GM12878 (cell line): ENCODE measurements around the gene MBD3. TPM values are rescaled to one million over a fixed set of nuclear protein-coding genes. Genes with fewer than 3 reads are reported as not detected.

ENCODE experiments used
- ATAC-seq: fragments of 200-7000 bp; cut with Tn5 transposase; 3 replicates; pipeline ENCODE4 v1.9.1; 2020; ENCODE audit warnings: mild to moderate bottlenecking, moderate library complexity
- BruUV-seq: library from RNA; stranded (reverse); fragments of 400-500 nt; replicated peaks from 2 replicates; lab custom pipeline; 2021; lab: Mats Ljungman, UMichigan
- CTCF ChIA-PET: fragments of 300-600 bp; sonication (Branson Sonifier 250); formaldehyde crosslinking; extraction: SDS; loops from one replicate; lab custom pipeline; 2021; ENCODE audit warnings: inconsistent platforms; lab: Yijun Ruan, JAX
- POLR2A ChIA-PET: fragments of 350-600 bp; formaldehyde crosslinking; extraction: SDS; loops from one replicate; lab custom pipeline; 2021; ENCODE audit warnings: inconsistent platforms; lab: Charles Lee
- RAD21 ChIA-PET: fragments of 300-600 bp; sonication (Branson Sonifier 250); formaldehyde crosslinking; loops from one replicate; lab custom pipeline; 2023; ENCODE audit warnings: antibody characterized with exemption; ENCODE audit not compliant: unreplicated experiment; lab: Charles Lee
- SMC1A ChIA-PET: fragments of 300-600 bp; sonication (Branson Sonifier 250); formaldehyde crosslinking; loops from one replicate; lab custom pipeline; 2023; ENCODE audit not compliant: unreplicated experiment, uncharacterized antibody; lab: Charles Lee
- DNase-seq: peaks from one replicate; pipeline ENCODE4 v3.0.0-alpha.2; 2011; ENCODE audit warnings: low read depth, low spot score
- FAIRE-seq: peaks from 3 replicates; lab custom pipeline; 2011; peaks lifted over from hg19 to GRCh38; lab: Jason Lieb, UNC
- H2AFZ ChIP-seq: 2 replicates; pipeline ENCODE4 v1.6.0; 2011; ENCODE audit warnings: low read depth, low read length, control low read depth; ENCODE audit not compliant: control insufficient read depth
- H3K27ac ChIP-seq: 2 replicates; pipeline ENCODE4 v1.5.1; 2011; ENCODE audit warnings: control low read depth; ENCODE audit not compliant: control insufficient read depth, insufficient read depth
- H3K27me3 ChIP-seq, 2 experiments: replicated peaks in 1 of 2; 2 replicates each; pipeline versions ENCODE4 v1.6.0 to v1.6.1; 2011; ENCODE audit warnings: low read length in 1 of 2; ENCODE audit not compliant: control insufficient read depth in 2 of 2, insufficient read depth in 2 of 2
- H3K36me3 ChIP-seq, 2 experiments: 2 replicates each; pipeline ENCODE4 v1.5.1; 2011; ENCODE audit warnings: low read length in 1 of 2; ENCODE audit not compliant: control insufficient read depth in 2 of 2, insufficient read depth in 2 of 2
- H3K4me1 ChIP-seq: 2 replicates; pipeline ENCODE4 v1.6.1; 2011; ENCODE audit warnings: mild to moderate bottlenecking, low read length, moderate library complexity, mixed read lengths; ENCODE audit not compliant: control insufficient read depth, insufficient read depth
- H3K4me2 ChIP-seq: 2 replicates; pipeline ENCODE4 v1.6.0; 2011; ENCODE audit warnings: control low read depth; ENCODE audit not compliant: control insufficient read depth, insufficient read depth
- H3K4me3 ChIP-seq: fragments of 200-600 bp; sonication (generic); 2 replicates; pipeline ENCODE4 v1.5.1; 2016
- H3K79me2 ChIP-seq: 2 replicates; pipeline ENCODE4 v1.6.0; 2011; ENCODE audit warnings: low read length; ENCODE audit not compliant: control insufficient read depth, insufficient read depth
- H3K9ac ChIP-seq: 2 replicates; pipeline ENCODE4 v1.8.0; 2011; ENCODE audit warnings: low read length, control low read depth, mixed read lengths; ENCODE audit not compliant: control insufficient read depth, insufficient read depth
- H3K9me3 ChIP-seq: replicated peaks from 3 replicates; pipeline ENCODE4 v1.5.1; 2011; ENCODE audit warnings: mild to moderate bottlenecking, low read length; ENCODE audit not compliant: control insufficient read depth, insufficient read depth
- H4K20me1 ChIP-seq: 2 replicates; pipeline ENCODE4 v1.6.0; 2011; ENCODE audit not compliant: control insufficient read depth, insufficient read depth
- ASH2L ChIP-seq: fragments of 300-600, 200-600 bp; sonication (generic); IDR thresholded peaks from 2 replicates; pipeline ENCODE4 v1.6.1; 2017; ENCODE audit warnings: low read depth, mild to moderate bottlenecking, borderline replicate concordance
- ATF3 ChIP-seq: IDR thresholded peaks from 2 replicates; pipeline ENCODE4 v1.6.1; 2011; ENCODE audit warnings: low read depth, mild to moderate bottlenecking, low read length, moderate library complexity, borderline replicate concordance; ENCODE audit errors: extremely low read depth
- E2F4 ChIP-seq: IDR thresholded peaks from 2 replicates; pipeline ENCODE4 v1.6.1; 2012; ENCODE audit warnings: low read depth, low read length, improper control_type of control experiment
- EED ChIP-seq: sonication (generic); IDR thresholded peaks from 2 replicates; pipeline ENCODE4 v1.6.1; 2016; ENCODE audit warnings: antibody characterized with exemption, low read depth
- EZH2 ChIP-seq: IDR thresholded peaks from 2 replicates; pipeline ENCODE4 v1.6.1; 2012; ENCODE audit warnings: low read depth, mild to moderate bottlenecking, control low read depth, inconsistent platforms, low read length, borderline replicate concordance; ENCODE audit not compliant: control insufficient read depth
- IKZF1 ChIP-seq: fragments of 450-650 bp; conservative IDR thresholded peaks from 2 replicates; pipeline ENCODE4 v1.6.1; 2017; ENCODE audit warnings: antibody characterized with exemption, mild to moderate bottlenecking
- MLLT1 ChIP-seq: fragments of 450-650 bp; IDR thresholded peaks from 2 replicates; pipeline ENCODE4 v1.6.1; 2016; ENCODE audit warnings: mild to moderate bottlenecking
- MXI1 ChIP-seq: fragments of 150-350 bp; IDR thresholded peaks from 2 replicates; pipeline ENCODE4 v1.6.1; 2011; ENCODE audit warnings: low read depth, mild to moderate bottlenecking, inconsistent platforms, low read length, improper control_type of control experiment
- NBN ChIP-seq: fragments of 450-650 bp; IDR thresholded peaks from 2 replicates; pipeline ENCODE4 v1.6.1; 2016
- NRF1 ChIP-seq: conservative IDR thresholded peaks from 2 replicates; pipeline ENCODE4 v1.6.1; 2011; ENCODE audit warnings: mild to moderate bottlenecking, low read depth, low read length, improper control_type of control experiment
- PAX5 ChIP-seq: IDR thresholded peaks from 2 replicates; pipeline ENCODE4 v1.6.1; 2011; ENCODE audit warnings: low read depth, low read length, borderline replicate concordance
- RB1 ChIP-seq: fragments of 450-650 bp; formaldehyde crosslinking; IDR thresholded peaks from 2 replicates; pipeline ENCODE4 v1.6.1; 2017; ENCODE audit warnings: mild to moderate bottlenecking, borderline replicate concordance
- RCOR1 ChIP-seq: conservative IDR thresholded peaks from 2 replicates; pipeline ENCODE4 v1.6.1; 2012; ENCODE audit warnings: low read depth, low read length, improper control_type of control experiment
- RELA ChIP-seq: fragments of 450-650 bp; IDR thresholded peaks from 2 replicates; pipeline ENCODE4 v1.8.0; 2014; ENCODE audit warnings: borderline replicate concordance; ENCODE audit not compliant: partially characterized antibody
- RUNX3 ChIP-seq: IDR thresholded peaks from 2 replicates; pipeline ENCODE4 v1.6.1; 2012; ENCODE audit warnings: low read length, inconsistent platforms
- SUPT20H ChIP-seq: IDR thresholded peaks from 2 replicates; pipeline ENCODE4 v1.6.1; 2011; ENCODE audit warnings: low read depth, mild to moderate bottlenecking, low read length, moderate library complexity, borderline replicate concordance; ENCODE audit not compliant: control insufficient read depth
- TBL1XR1 ChIP-seq: IDR thresholded peaks from 2 replicates; pipeline ENCODE4 v1.6.1; 2012; ENCODE audit warnings: low read depth, low read length, improper control_type of control experiment
- WGBS: methylation state at CpG from one replicate; pipeline ENCODE4 v1.1.6; 2016; ENCODE audit warnings: low lambda C conversion rate; ENCODE audit not compliant: insufficient replicate concordance, insufficient coverage; ENCODE audit errors: missing lambda C conversion rate; 5-methylcytosine and 5-hydroxymethylcytosine counted together
- in situ Hi-C: fragments of 300-500 bp; cut with MboI; formaldehyde crosslinking; loops from 9 replicates; pipeline ENCODE4 v1.14.3; 2018; ENCODE audit warnings: mixed read lengths
- intact Hi-C: fragments of 100-400 bp; cut with micrococcal nuclease; formaldehyde crosslinking; loops from one replicate; pipeline ENCODE4 v1.14.2; 2022; ENCODE audit not compliant: unreplicated experiment
- polyA plus RNA-seq, 11 experiments: library from polyadenylated mRNA; depleted of rRNA in 4 of 11; unstranded in 6 of 11; stranded (reverse) in 5 of 11; fragments of >200 nt; fragmentation: Nextera tagmentation in 4 of 11; fragmentation: Illumina TruSeq in 1 of 11; extraction: Ambion mirVana in 4 of 11; extraction: Trizol in 1 of 11; gene quantifications; 1 replicate in 1 of 11; 2 replicates in 10 of 11; pipeline versions ENCODE4 v1.2.1 to v1.2.3, GENCODE V29; 2011 to 2016; ENCODE audit warnings: inconsistent platforms in 2 of 11, missing spikeins in 2 of 11, low read depth in 1 of 11
- total RNA-seq, 4 experiments: library from RNA; depleted of rRNA in 3 of 4; stranded (reverse); fragments of >200 nt in 3 of 4; fragmentation: Illumina TruSeq in 1 of 4; extraction: Trizol in 1 of 4; gene quantifications; 2 replicates each; pipeline versions ENCODE4 v1.2.1 to v1.2.3, GENCODE V29; 2013 to 2021
- TF ChIP-seq, protein P1 (sequence below): IDR thresholded peaks from 2 replicates; pipeline ENCODE4 v1.6.1; 2011; ENCODE audit warnings: mild to moderate bottlenecking, low read depth, low read length, moderate library complexity; ENCODE audit not compliant: insufficient replicate concordance
- TF ChIP-seq, protein P2 (sequence below): IDR thresholded peaks from 2 replicates; pipeline ENCODE4 v1.6.1; 2012; ENCODE audit warnings: low read length, inconsistent platforms

Gene MBD3
- total and polyA plus RNA-seq, 10 of the 15 experiments (the other 5 are each of a cell fraction or from before 2014, with no cell fraction given): 0.13 to 107 (median 21.9) TPM

DNA sequence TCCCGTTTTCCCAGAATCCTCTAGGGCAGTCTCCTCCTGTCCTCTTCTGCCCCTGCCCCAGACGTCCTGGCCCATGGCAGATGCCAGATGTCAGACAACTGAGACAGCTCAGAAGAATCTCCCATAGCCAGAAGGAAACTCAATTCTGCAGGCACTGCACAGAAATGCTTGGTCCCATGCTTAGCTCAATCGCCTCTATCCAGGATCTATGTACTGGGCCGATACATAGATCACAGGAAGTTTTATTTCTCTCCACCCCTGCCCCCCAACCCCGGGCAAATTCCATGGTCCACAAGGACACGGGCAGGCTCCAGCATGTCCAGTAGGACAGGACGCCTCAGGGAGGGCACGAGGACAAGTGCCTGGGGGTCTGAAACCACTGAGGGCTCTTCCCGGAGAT, 4.8 kb downstream of the MBD3 start (continued):
- TF ChIP-seq NRF1 (no peak), ASH2L (no peak), MXI1 (no peak), SUPT20H (no peak), NBN (no peak), RUNX3 (no peak), E2F4 (no peak), IKZF1 (no peak)
- TF ChIP-seq, protein P1, sequence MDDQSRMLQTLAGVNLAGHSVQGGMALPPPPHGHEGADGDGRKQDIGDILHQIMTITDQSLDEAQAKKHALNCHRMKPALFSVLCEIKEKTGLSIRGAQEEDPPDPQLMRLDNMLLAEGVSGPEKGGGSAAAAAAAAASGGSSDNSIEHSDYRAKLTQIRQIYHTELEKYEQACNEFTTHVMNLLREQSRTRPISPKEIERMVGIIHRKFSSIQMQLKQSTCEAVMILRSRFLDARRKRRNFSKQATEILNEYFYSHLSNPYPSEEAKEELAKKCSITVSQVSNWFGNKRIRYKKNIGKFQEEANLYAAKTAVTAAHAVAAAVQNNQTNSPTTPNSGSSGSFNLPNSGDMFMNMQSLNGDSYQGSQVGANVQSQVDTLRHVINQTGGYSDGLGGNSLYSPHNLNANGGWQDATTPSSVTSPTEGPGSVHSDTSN: no peak
- TF ChIP-seq, protein P2, sequence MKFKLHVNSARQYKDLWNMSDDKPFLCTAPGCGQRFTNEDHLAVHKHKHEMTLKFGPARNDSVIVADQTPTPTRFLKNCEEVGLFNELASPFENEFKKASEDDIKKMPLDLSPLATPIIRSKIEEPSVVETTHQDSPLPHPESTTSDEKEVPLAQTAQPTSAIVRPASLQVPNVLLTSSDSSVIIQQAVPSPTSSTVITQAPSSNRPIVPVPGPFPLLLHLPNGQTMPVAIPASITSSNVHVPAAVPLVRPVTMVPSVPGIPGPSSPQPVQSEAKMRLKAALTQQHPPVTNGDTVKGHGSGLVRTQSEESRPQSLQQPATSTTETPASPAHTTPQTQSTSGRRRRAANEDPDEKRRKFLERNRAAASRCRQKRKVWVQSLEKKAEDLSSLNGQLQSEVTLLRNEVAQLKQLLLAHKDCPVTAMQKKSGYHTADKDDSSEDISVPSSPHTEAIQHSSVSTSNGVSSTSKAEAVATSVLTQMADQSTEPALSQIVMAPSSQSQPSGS: no peak

DNA sequence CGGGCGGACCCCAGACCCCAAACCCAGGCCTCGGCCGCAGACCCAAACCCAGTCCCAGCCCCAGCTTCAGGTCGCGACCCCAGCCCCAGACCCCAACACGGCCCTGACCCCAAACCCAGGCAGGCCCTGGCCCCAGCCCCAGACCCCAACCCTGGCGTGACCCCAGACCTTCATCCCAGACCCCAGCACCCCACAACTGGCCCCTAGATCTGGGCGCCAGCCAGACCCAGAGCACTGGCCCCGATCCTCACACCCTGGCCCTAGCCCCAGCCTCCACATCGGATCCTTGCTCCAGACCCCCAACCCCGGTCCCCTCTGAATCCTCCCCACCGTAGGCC, 7.5 kb downstream of the MBD3 start:
- SMC1A ChIA-PET: no interaction called here
- BruUV-seq: no TSS peak
- CTCF ChIA-PET: no interaction called here
- no peaks in the 10 kb centered on the region for H3K9me3 ChIP-seq
- peaks cover 17% of the 10 kb centered on the region for H3K79me2 ChIP-seq
- H4K20me1 ChIP-seq: no peaks in the 10 kb centered on the region
- intact Hi-C loops (no loop called here), in situ Hi-C loops (no loop called here)
- H3K4me3 ChIP-seq: no peak overlapping the region
- H3K4me1 ChIP-seq: 0 out of 2 replicates have a peak, but pooled peaks cover 1% of the 10 kb centered on the region
- POLR2A ChIA-PET: no interaction called here
- RAD21 ChIA-PET: no interaction called here
- peaks cover 9 to 17% of the 10 kb centered on the region in 2 experiments for H3K36me3 ChIP-seq
- H3K27me3 ChIP-seq: no peaks in the 10 kb centered on the region
- FAIRE-seq: no peak
- H3K4me2 ChIP-seq: no peak overlapping the region
- no peak overlapping the region for H2AFZ ChIP-seq
- DNase-seq: no peak
- H3K9ac ChIP-seq: no peak overlapping the region
- 96% methylated on average over 7 of the region's 13 CpGs for WGBS
- no peak for ATAC-seq
- H3K27ac ChIP-seq: no peak overlapping the region
- TF ChIP-seq EED: no peak
- TF ChIP-seq ATF3: no peak
- TF ChIP-seq EZH2: no peak
- TF ChIP-seq TBL1XR1: no peak
- TF ChIP-seq RELA: no peak
- TF ChIP-seq RCOR1: no peak
- TF ChIP-seq PAX5: no peak
- no peak for TF ChIP-seq MLLT1
- TF ChIP-seq RB1: no peak
